GM12872 (cell line): ENCODE measurements around the gene PRKX.

Experiments
- CTCF ChIP-seq: IDR thresholded peaks from 3 replicates; pipeline ENCODE4 v1.5.1; 2011; ENCODE audit warnings: low read depth, mild to moderate bottlenecking, low read length, moderate library complexity; ENCODE audit not compliant: insufficient read depth

The PRKX gene

GRCh38 chrX:3706481-3706880 is 7.0 kb downstream of the PRKX start:
- no peak for TF ChIP-seq CTCF

GRCh38 chrX:3699821-3700381 is 13.5 kb downstream of the PRKX start:
- no peak for TF ChIP-seq CTCF

GRCh38 chrX:3697701-3698279 is 15.7 kb downstream of the PRKX start:
- no peak for TF ChIP-seq CTCF

- TF ChIP-seq CTCF = no peak
These were observed 16.2 kb downstream of the PRKX start for GRCh38 chrX:3697220-3697684.

GRCh38 chrX:3695536-3695935 is 17.9 kb downstream of the PRKX start:
- TF ChIP-seq CTCF = no peak

GRCh38 chrX:3690140-3690539 is 23.3 kb downstream of the PRKX start:
- no peak for TF ChIP-seq CTCF

- no peak for TF ChIP-seq CTCF
These were observed 33.0 kb downstream of the PRKX start for GRCh38 chrX:3680459-3680858.

- TF ChIP-seq CTCF = no peak
These were observed 33.8 kb downstream of the PRKX start for GRCh38 chrX:3679669-3680068.
